Muscle layer of duodenum (tissue), 2 donors: ENCODE data around the gene GRID2.
"Not testable (repeated sequence)": the region's sequence is repeated elsewhere in the genome, so short reads cannot be mapped to it uniquely, and the experiment has no call there.

Source experiments
- H3K27ac ChIP-seq: one replicate; pipeline ENCODE4 v1.7.0; 2013; ENCODE audit warnings: mild to moderate bottlenecking, low read length
- H3K27me3 ChIP-seq: one replicate; pipeline ENCODE4 v1.7.0; 2013; ENCODE audit warnings: low read depth, mild to moderate bottlenecking, control low read depth, low read length
- H3K36me3 ChIP-seq, 2 donors: one replicate each; pipeline ENCODE4 v1.7.0; 2013; ENCODE audit warnings: low read length in 2 of 2, control low read depth in 1 of 2, mild to moderate bottlenecking in 1 of 2; ENCODE audit not compliant: insufficient read depth in 2 of 2, control insufficient read depth in 1 of 2
- H3K4me1 ChIP-seq, 2 donors: one replicate each; pipeline ENCODE4 v1.7.0; 2013; ENCODE audit warnings: low read length in 2 of 2, mild to moderate bottlenecking in 2 of 2, control low read depth in 1 of 2, moderate library complexity in 1 of 2; ENCODE audit not compliant: insufficient read depth in 2 of 2, control insufficient read depth in 1 of 2
- H3K4me3 ChIP-seq, 2 donors: one replicate each; pipeline ENCODE4 v1.7.0; 2013; ENCODE audit warnings: low read length in 2 of 2, low read depth in 1 of 2, mild to moderate bottlenecking in 1 of 2
- H3K9me3 ChIP-seq, 2 donors: one replicate each; pipeline ENCODE4 v1.7.0; 2013; ENCODE audit warnings: low read length in 2 of 2, control low read depth in 1 of 2, mild to moderate bottlenecking in 1 of 2; ENCODE audit not compliant: control insufficient read depth in 1 of 2
- donor health status: healthy.

Gene GRID2

DNA sequence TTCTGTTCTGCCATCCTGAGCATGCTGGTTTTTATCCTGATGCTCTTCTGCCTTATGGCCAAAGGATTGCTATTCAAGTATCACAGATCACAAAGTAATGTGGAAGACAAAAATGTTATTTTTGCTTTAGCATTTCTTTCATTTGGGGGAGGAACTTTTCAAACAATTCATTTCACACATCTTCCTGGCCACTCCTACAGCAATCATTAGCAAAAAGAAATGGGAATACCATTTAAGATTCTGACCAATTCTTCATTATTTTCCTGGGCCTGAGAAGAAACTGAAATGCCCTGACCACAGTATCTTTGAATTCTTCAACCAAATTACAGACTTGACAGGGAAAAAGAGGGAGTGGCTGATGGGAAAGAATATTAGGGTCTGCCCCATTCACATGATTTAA lies 38.0 kb upstream of the GRID2 start:
- Histone ChIP-seq H3K9me3 (no peaks in the 10 kb centered on the region), H3K4me1 (peaks cover 0 to 3% of the 10 kb centered on the region in 2 donors)

GRCh38 chr4:92266521-92266920 lies 37.2 kb upstream of the GRID2 start:
- Histone ChIP-seq H3K27me3 (no peaks in the 10 kb centered on the region), H3K36me3 (no peaks in the 10 kb centered on the region), H3K4me3 (no peak overlapping the region), H3K27ac (no peak overlapping the region), H3K9me3 (no peaks in the 10 kb centered on the region), H3K4me1 (peaks cover 0 to 3% of the 10 kb centered on the region in 2 donors)

More for the DNA sequence above, 38.0 kb upstream of the GRID2 start:
- H3K4me3 ChIP-seq = no peak overlapping the region
- H3K27me3 ChIP-seq = no peaks in the 10 kb centered on the region
- H3K36me3 ChIP-seq = no peaks in the 10 kb centered on the region
- H3K27ac ChIP-seq = no peak overlapping the region

GRCh38 chr4:92268642-92269041 lies 35.1 kb upstream of the GRID2 start:
- no peaks in the 10 kb centered on the region for H3K9me3 ChIP-seq
- no peaks in the 10 kb centered on the region for H3K36me3 ChIP-seq
- no peaks in the 10 kb centered on the region for H3K27me3 ChIP-seq
- no peak overlapping the region for H3K4me3 ChIP-seq
- no peak overlapping the region for H3K27ac ChIP-seq
- peaks cover 0 to 3% of the 10 kb centered on the region in 2 donors for H3K4me1 ChIP-seq

GRCh38 chr4:92270908-92271307 lies 32.9 kb upstream of the GRID2 start:
- no peaks in the 10 kb centered on the region for H3K9me3 ChIP-seq
- H3K27me3 ChIP-seq = no peaks in the 10 kb centered on the region
- no peaks in the 10 kb centered on the region for H3K36me3 ChIP-seq
- H3K4me3 ChIP-seq = no peak overlapping the region
- no peaks in the 10 kb centered on the region for H3K4me1 ChIP-seq
- H3K27ac ChIP-seq = no peak overlapping the region

- not testable (repeated sequence) for H3K27me3 ChIP-seq, H3K4me1 ChIP-seq
Measured at GRCh38 chr4:92271551-92271950, 32.2 kb upstream of the GRID2 start.

DNA sequence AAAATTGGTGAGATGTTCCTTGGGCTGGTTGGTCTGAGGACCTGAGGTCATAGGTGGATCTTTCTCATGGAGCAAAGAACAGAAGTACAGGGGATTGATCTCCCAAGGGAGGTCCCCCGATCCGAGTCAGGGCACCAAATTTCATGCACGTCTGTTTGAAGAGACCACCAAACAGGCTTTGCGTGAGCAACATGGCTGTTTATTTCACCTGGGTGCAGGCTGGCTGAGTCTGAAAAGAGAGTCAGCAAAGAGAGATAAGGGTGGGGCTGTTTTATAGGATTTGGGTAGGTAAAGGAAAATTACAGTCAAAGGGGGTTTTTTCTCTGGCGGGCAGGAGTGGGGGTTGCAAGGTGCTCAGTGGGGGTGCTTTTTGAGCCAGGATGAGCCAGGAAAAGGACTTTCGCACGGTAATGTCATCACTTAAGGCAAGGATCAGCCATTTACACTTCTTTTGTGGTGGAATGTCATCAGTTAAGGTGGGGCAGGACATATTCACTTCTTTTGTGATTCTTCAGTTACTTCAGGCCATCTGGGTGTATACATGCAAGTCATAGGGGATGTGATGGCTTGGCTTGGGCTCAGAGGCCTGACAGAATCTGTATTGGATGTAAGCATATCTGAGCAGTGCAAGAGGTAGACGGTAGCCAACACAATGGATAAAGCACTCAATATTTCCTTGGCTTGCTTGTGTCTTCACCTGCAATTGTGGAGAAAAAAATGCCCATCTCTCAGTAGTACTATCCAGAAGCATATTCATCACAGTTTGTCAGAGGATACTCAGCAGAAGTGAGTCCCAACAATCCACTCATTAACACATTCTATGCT lies 26.5 kb upstream of the GRID2 start:
- H3K9me3 ChIP-seq, H3K27me3 ChIP-seq, H3K4me3 ChIP-seq, H3K27ac ChIP-seq, H3K36me3 ChIP-seq, H3K4me1 ChIP-seq: not testable (repeated sequence)

More at GRCh38 chr4:92271551-92271950, 32.2 kb upstream of the GRID2 start:
- H3K9me3 ChIP-seq, H3K4me3 ChIP-seq, H3K27ac ChIP-seq, H3K36me3 ChIP-seq: not testable (repeated sequence)

- Histone ChIP-seq H3K27me3 (no peaks in the 10 kb centered on the region), H3K27ac (no peak overlapping the region), H3K4me1 (no peaks in the 10 kb centered on the region), H3K4me3 (no peak overlapping the region), H3K36me3 (no peaks in the 10 kb centered on the region), H3K9me3 (no peaks in the 10 kb centered on the region)
Measured at GRCh38 chr4:92279296-92279695, 24.5 kb upstream of the GRID2 start.

DNA sequence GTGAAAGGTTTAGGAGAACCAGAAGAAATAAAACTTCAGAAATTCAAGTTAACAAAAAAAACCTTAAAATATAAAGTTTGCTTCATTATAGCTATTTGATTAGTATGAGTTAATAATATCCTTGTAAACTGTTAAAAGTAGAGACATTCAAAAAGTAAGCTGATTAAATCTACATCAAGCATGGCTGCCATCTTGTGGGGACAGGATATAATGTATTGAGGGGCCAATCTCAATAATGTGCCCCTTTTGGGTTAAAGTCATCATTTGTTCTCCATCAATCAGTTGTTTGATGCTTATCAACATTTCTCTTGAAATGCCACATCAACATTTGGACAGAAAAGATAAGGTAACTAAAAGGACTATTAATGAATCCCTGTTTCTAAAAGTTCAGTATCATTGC lies 4.6 kb upstream of the GRID2 start:
- Histone ChIP-seq H3K9me3 (no peaks in the 10 kb centered on the region), H3K27ac (no peak overlapping the region), H3K36me3 (no peaks in the 10 kb centered on the region), H3K4me1 (peaks cover 0 to 8% of the 10 kb centered on the region in 2 donors), H3K27me3 (peaks cover 14% of the 10 kb centered on the region), H3K4me3 (no peak overlapping the region)

DNA sequence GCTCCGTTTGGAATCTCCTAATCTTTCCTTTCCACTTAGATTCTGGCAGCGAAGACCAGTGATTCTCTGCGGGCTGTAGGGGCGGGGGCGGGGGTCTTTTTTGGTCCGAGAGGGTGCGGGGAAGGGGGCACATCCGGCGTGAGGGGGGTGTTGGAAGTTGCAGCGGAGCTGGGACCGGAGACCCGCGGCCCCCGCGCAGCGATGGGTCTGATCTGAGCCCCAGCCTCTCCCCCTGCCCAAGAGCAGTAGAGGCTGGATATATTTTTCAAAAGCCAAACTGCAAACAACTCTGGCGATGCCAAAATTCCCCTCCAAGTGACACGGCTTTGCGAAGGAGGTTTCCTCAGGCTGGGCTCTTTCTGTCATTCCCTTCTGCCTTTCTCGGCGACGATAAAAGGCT lies 355 bp downstream of the GRID2 start:
- Histone ChIP-seq H3K4me3 (peak overlapping the region; percentile 5 to 66), H3K36me3 (no peaks in the 10 kb centered on the region), H3K4me1 (peaks cover 0 to 27% of the 10 kb centered on the region in 2 donors), H3K27me3 (peaks cover 34% of the 10 kb centered on the region), H3K9me3 (no peaks in the 10 kb centered on the region), H3K27ac (no peak overlapping the region)

DNA sequence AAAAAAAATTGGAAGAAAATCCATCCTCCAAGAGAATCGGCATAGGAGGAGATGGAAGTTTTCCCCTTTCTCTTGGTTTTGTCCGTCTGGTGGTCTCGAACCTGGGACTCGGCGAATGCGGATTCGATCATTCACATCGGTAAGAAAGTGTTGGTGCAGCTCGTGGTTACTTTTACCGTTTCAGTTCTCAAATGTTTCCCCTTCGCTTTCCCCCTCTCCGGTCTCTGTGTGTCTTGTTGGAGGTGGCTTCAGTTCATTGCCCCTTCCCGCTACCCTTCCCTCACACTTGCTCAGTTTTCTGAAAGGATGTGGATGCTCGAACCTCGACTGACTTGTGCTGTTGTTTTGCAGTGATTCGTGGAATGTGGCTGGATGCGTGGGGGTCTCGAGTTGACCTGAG lies 840 bp downstream of the GRID2 start:
- H3K36me3 ChIP-seq = no peaks in the 10 kb centered on the region
- peak overlapping the region; percentile 5 to 66 for H3K4me3 ChIP-seq
- peaks cover 34% of the 10 kb centered on the region for H3K27me3 ChIP-seq
- no peak overlapping the region for H3K27ac ChIP-seq
- no peaks in the 10 kb centered on the region for H3K9me3 ChIP-seq
- peaks cover 0 to 27% of the 10 kb centered on the region in 2 donors for H3K4me1 ChIP-seq

DNA sequence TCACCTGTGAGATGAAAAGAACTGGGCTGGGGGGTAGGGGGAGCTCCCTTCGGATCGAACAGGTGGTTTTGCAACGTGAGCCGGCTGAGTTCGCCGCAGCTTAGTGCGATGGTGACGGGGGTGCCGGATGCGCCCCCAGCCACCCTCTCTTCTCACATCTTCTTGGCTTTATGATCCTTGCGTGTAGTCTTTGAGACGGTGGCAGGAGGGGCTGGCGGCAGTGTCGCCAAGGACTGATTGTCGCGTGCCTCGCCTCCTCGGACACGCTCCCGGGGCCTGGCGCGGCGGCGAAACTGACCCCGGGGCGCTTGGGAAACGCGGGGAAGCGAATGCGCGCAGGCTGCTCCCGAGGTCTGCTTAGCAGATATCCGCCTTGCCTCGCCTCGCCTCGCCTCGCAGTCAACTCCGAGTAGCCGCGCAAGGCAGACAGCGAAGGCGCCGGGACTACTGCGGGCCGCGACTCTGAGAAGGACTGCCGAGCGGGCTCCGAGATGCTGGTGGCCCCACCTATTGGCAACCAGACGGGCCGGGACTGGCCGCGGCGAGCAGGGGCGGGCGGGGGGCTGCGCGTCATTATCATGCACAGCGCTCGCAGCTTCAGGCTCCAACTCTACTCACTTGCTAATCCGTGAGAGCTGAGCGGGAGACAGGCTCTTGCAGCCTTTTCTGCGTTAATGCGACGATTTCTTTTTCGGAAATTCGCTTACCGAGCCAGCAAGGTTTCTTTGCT lies 1.5 kb downstream of the GRID2 start:
- Histone ChIP-seq H3K4me3 (peak overlapping the region; percentile 40 to 66), H3K36me3 (no peaks in the 10 kb centered on the region), H3K9me3 (no peaks in the 10 kb centered on the region), H3K27me3 (peaks cover 34% of the 10 kb centered on the region), H3K4me1 (peaks cover 0 to 27% of the 10 kb centered on the region in 2 donors), H3K27ac (no peak overlapping the region)
